GM19467 (cell line): ENCODE results near the gene ROR1.
"Not testable (repeated sequence)": the region's sequence is repeated elsewhere in the genome, so short reads cannot be mapped to it uniquely, and the experiment has no call there.

Experiments
- ATAC-seq: cut with Tn5 transposase; IDR thresholded peaks from one replicate; pipeline ENCODE4 v1.9.1; 2021; ENCODE audit warnings: mild to moderate bottlenecking, moderate library complexity; ENCODE audit not compliant: unreplicated experiment

ROR1 gene

GRCh38 chr1:64195081-64195395 lies 421.2 kb downstream of the ROR1 start:
- no peak for ATAC-seq

- no peak for ATAC-seq
Observed at GRCh38 chr1:64196074-64196870, 422.5 kb downstream of the ROR1 start.

GRCh38 chr1:64197076-64197475 lies 423.3 kb downstream of the ROR1 start:
- ATAC-seq: no peak

- ATAC-seq: no peak
Observed at GRCh38 chr1:64199154-64199553, 425.3 kb downstream of the ROR1 start.

- ATAC-seq: no peak
Observed at GRCh38 chr1:64200064-64200463, 426.2 kb downstream of the ROR1 start.

GRCh38 chr1:64203420-64203819 lies 429.6 kb downstream of the ROR1 start, which contains the start of gene UBE2U:
Gene UBE2U, plus strand, starts transcription at chr1:64203623. Its CDS starts 428 bp downstream, at chr1:64204051.
- ATAC-seq: no peak

GRCh38 chr1:64209221-64209620 lies 435.4 kb downstream of the ROR1 start:
- no peak for ATAC-seq

- no peak for ATAC-seq
Observed at GRCh38 chr1:64212031-64212430, 438.2 kb downstream of the ROR1 start.

- no peak for ATAC-seq
Observed at GRCh38 chr1:64215576-64215975, 441.8 kb downstream of the ROR1 start.

GRCh38 chr1:64220241-64220640 lies 446.4 kb downstream of the ROR1 start:
- no peak for ATAC-seq

GRCh38 chr1:64223329-64224151 lies 449.7 kb downstream of the ROR1 start:
- ATAC-seq: no peak

GRCh38 chr1:64224236-64224635 lies 450.4 kb downstream of the ROR1 start:
- not testable (repeated sequence) for ATAC-seq

GRCh38 chr1:64228167-64228957 lies 454.5 kb downstream of the ROR1 start:
- ATAC-seq: no peak

- ATAC-seq: no peak
Observed at GRCh38 chr1:64229307-64229706, 455.5 kb downstream of the ROR1 start.
